LHCN-M2 (cell line): ENCODE data around the gene TAF5L. TPM values are rescaled to one million over a fixed set of nuclear protein-coding genes. Genes with fewer than 3 reads are reported as not detected.

ENCODE experiments used
- DNase-seq: peaks from one replicate; pipeline ENCODE4 v3.0.0-alpha.2; 2012; ENCODE audit warnings: low read depth
- polyA plus RNA-seq: library from polyadenylated mRNA; unstranded; fragments of >200 nt; gene quantifications from one replicate; pipeline ENCODE4 v1.2.1, GENCODE V29; 2012; ENCODE audit warnings: missing spikeins
- total RNA-seq: library from RNA; depleted of rRNA; stranded (reverse); fragments of >200 nt; gene quantifications from 2 replicates; pipeline ENCODE4 v1.2.3, GENCODE V29; 2014; rRNA removed

Gene TAF5L
- total RNA-seq: 15.0 and 18.6 TPM in 2 replicates
- 9.5 TPM for polyA plus RNA-seq

DNA sequence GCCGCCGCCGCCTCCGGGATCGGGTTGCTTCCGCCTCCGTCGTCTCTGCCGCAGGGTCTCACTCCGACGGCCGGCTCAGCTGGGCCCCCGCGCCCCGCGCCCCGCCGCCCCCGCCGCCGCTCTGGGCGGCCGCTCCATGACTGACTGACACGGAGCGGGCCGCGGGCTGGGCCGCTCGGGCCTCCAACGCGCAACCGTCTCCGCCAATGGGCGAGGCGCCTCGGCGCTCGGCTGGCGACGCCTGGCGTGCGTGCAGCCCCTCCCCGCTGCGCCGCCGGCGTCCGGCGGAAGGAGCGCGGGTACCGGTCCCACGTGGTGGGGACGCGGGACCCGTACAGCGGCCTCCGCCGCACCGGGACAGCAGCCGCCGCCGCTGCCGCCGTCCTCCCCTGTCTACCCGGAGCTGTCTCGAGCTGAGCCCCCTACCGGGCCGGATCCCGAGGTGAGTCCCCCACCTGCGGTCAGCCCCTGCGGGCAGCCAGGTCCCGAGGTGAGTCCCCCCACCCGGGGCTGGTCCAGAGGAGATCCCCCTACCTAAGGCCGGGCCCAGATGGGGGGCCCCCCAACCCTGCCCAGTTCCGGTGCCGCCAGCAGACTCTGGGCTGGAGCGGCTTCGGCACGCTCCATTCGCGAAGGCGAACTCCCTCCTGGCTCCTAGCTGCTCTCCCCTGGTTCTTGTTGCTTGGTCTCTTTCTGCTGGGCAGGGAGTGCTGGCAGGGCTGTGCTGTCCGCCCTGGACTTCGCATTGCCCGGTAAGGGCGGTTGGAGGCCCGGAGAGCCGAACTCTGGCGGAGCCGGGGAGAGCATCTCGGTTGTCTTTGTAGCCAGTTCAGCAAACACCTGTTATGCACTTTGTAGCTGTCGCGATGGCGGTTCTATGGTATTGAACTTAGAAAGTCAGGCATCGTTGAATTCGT is at the start of gene TAF5L, which contains the start of gene URB2:
Gene TAF5L (minus strand): TSS at position 208 of the 917 bp plus-strand sequence. CDS start 11,640 bp downstream, outside the sequence.
Gene URB2 (plus strand): TSS at position 333 of the 917 bp plus-strand sequence. CDS start 1,387 bp downstream, outside the sequence.
- DNase-seq: peak; percentile 83

DNA sequence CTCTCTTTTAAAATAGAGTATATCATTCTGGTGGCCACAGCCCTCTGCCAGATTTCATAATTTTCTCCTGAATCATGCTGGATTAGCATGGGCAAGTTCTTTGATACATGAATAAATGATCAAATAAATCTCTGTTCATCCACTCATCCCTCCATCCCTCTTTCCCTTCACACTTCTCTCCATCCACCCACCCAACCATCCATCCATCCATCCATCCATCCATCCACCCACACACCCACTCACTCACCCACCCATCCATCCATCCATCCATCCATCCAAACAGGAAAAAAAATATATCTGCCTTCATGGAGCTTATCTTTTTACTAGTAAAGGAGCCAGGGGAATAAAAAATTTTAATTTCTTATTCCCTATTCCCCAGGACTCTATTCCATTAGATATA is 49.5 kb upstream of the TAF5L start:
- DNase-seq: peak; percentile 2

DNA sequence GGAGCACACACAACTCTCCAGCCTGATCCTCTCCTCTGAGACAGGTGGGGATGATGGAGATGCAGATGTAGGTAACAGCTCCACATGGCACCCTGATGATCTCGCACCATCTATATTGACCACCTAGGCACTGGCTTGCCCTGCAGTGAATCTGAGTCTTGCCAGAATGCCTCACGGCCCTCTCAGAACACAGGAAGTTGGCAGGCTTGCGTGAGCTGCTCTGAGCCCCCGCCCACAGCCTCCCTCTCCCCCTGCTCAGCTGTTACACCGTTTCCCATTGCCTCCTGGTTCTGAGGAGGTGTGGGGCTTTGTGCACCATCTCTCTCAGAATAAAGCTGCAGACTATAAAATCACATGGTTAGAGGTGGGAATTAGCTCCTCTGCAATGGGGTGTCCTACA is 48.1 kb upstream of the TAF5L start:
- DNase-seq: no peak

DNA sequence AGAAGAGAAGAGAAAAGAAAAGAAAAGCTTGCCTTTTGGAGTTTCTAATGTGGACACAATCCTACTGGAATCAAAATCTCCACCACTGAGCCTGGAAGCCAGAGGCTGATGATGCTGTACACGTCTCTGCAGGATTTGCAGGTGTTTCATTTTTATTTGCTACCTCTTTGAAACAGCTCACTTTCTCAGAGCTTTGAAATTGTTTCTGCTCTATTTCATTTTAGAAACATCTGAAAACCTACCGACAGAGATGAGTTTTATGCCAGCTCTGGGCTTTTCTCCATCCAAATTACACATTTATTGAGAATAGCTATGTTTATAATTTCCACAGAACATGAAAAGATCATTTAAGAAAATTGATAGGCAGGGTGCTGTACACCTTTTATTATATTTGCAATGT is 46.3 kb upstream of the TAF5L start:
- DNase-seq: no peak

DNA sequence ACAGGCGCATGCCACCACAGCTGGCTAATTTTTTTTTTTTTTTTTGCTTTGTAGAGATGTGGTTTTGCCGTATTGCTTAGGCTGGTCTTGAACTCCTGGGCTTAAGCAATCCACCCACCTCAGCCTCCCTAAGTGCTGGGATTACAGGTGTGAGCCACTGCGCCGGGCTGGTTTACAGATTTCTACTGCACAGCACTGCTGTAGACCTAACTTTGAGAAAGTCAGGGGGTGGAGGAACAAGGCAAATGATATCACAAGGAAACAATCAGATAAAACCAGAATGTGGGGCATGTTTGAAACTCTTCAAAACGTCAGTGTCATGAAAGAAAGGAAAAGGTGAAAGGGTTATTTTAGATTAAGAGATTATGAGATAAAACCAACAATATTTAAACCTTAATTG is 45.4 kb upstream of the TAF5L start:
- DNase-seq: no peak

DNA sequence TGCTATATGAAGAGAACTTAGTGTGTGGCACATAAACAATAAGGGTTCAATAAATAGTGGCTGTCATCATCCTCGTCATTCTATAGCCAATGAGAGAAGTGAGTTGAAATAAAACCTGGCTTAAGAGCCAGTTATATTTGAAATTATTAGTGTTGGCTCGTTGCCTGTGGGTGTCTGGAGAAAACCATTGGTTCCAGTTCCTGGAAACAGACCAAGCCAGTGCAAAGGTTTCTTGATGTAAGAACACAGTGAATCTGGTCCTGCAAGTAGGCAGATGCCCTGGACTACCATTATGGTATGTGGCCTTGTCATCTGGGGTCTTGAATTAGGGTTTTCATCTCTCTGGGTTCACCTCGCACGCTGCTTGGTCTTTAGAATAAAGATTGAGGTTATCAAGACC is 43.4 kb upstream of the TAF5L start:
- no peak for DNase-seq

DNA sequence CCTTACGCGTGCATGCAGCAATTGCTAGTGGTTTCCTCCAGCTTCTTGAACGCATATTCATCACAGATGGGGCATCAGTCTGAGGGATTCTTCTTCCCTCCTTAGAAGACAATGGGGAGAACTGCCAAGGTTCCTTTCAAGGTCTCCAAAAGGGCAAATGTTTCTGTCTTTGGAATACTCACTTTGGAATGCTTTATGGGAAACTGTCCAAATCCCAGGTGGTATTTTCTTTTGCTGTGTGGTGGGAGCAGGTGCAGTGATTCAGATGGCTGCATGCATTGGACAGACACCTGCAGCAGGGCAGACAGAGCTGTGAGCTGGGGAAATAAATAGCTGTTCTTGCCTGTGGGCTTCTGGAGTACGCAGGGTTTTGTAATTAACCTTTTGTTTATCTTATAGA is 40.7 kb upstream of the TAF5L start:
- DNase-seq: no peak

DNA sequence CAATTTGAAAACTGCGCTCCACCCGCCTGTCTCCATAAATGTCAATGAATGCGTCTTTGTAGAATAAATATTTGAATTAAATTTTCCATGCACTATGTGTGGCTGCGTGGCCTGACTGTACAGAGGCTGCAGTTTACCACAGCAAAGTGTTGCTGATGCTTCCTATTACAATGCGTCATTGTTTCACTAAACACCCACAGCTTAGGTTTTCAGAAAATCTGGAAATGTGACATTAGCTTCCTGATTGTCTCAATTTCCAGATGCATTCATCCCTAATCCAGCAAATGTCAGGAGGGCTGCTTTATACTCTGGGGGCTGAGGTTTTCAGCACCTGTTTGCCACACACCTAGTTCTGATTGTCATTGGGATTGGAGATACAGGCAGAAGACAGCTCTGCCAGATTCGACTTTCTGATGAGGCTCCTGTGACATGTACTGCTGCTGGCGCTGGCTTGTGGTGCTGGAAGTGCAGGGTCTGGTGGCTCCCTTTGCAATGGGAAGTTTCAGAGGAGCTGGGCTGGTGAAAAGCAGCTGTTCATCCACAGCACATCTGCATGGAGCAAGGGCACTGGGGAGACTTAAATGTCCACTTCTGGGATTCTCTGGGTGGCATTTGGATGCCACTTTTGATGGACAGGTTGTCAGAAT is 40.1 kb upstream of the TAF5L start:
- no peak for DNase-seq

DNA sequence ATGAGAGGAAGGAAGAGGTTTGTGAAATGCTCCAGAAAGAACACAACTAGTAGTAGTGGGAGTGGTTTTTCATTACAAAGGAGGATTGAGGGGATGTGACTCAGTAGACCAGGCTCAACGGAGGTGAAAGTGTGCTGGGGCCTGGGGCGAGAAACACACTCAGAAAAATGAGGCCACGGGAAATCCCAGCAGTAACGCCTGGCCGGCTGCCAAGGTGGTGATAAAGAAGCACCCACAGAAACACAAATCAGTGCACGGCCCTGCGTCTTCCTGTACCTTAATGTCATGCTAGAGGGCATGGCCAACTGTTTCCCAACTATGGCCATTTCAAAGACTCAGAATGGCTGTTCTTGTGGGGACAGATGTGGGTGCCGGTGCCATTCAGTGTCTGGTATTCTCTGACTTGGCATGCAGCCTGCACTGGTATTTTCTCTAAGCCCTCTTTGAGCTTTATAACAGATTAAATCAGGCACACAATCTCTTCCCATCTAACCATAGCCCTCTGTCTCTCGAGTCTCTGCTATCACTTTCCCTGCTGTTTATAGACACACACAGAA is 38.3 kb upstream of the TAF5L start:
- DNase-seq: no peak

DNA sequence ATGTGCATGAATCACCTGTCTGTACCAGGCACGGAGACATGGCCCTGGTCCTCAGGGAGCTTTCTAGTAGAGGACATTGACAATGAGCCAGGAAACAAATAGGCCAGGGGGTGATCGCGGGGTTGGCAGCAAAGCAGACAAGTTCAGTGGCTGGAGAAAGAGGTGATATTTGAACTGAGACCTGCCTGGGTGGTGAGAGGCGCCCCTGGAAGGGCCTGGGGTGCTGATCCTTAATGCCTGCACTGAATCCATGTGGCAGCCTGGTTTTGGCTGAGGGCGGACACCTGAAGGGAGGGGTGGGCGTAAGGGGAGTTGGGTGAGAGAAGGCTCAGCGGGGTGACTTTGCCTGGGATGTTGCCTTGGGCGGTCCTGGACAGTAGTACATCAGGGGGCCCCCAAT is 36.0 kb upstream of the TAF5L start:
- no peak for DNase-seq

DNA sequence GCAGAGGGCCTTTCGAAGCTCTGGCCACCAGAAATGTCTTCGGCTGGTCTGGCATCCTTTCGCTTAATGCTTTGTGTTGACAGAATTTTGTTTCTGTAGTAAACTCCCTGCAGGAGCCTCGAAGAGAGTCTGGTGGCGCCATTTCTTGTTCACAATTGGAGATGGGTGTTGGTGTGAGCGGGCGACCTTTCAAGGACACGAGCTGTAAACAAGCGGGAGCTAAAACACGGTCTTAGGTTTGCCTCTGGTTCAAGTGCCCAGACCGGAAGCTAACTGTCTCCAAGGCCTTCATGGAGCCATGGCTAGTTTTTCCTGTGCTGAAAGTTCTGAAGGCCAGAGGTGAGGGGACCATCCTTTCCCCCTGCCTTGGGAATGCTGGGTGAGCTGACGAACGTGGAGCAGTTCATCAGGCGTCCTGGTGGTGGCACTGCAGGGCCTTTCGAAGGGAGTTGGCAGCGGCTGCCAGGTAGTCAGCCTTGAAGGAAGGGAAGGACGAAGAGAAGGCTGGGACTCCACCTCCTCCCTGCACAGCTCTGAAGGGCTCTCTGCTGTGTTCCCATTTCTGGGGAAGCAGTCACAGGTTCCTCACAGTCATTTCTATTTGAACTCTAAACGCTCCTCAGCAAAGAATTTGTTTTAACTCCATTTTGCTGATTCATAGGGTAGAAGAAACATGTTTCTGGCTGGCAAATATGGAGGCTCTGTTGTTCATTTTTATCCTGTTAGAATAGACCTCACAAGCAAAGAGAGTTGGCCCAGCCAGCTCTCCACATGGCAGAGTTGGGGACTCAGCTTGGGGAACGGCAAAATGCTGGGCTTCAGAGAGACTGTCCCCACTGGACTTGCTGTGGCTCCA is 35.3 kb upstream of the TAF5L start:
- peak; percentile 55 for DNase-seq

DNA sequence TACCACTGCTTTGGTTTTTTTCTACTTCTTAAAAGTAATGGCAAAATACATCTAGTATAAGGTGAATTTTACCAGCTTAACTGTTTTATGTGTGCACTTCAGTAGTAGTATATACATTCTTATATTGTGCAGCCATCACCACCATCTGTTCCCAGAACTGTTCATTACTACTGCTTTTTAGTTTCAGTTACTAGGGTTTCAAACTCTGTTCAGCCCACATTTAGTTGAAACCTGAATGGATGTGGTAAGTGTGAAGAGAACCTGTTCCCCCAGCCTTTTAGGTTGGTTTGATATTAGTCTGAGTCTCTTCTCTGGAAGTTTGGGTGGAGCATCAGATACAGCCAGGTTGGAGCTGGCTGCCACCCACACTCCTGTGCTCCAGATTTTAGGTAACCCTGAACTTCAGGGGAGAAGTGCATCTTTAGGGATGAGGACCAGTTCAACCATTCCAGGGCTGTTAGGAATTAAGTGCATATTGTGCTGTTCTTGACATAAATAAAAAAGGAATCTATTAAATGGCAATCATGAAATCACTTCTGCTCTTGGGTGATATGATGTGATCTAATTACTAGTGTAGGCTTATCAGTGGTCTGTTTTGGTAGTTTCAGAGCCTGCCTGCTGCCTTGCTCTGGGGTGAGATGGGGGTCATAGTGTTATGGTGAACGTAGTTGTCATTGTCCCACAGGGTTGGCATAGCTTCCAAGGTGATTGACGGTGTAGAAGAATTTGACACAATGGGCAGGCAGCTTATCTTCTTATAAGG is 32.3 kb upstream of the TAF5L start:
- no peak for DNase-seq

DNA sequence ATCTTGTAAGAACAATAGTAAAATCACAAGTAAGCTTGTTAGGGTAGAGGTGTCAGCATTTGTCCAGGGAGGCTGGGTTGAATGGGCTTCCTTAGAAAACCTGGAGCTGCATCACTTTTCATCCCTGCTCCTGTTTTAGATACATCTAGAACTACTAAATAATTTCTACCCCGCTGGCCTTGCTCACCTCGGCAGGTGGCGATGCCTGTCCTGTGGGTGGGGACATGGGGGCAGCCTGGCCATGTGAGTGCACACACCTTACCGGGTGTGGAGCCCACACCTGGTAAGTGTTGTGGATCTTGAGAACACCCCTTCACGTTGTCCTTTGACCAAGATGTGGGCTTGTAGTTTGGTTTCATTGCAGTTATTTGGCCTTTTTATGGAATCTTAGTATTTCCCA is 29.9 kb upstream of the TAF5L start:
- no peak for DNase-seq

DNA sequence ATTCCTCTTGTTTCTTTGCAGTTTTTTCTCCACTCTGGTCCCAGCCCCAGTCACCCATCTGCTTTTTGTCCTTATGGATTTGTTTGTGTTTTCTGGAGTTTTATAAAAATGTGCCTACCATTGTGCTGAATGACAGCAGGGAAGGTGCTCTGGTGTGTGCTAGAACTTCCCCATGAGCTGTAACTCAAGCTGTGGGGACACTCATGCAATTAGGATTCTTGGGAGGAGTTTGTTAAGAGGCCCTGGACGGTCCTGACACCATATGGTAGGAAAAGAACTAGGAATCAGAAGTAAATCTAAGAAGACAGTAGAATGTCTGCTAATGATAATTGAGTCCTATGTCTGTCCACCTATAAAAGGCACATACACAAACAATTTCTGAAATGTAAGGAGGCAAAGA is 27.5 kb upstream of the TAF5L start:
- DNase-seq: no peak

DNA sequence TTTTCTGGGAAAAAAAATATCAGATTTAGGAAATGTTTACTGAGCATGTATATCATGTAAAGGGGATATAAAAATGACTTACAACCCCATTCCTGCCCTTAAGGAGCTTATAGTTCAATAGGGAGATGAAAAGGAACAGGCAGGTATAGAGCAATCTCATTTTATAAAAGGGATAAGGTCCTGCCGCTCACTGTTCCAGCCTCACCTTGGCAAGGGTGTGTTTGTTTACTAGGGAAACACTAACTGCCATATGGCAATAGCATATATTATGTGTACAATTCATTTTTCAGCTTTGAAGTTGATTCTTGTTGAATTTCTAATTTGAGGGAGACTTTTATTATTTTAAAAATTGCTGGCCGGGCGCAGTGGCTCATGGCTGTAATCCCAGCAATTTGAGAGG is 25.6 kb upstream of the TAF5L start:
- DNase-seq: no peak

DNA sequence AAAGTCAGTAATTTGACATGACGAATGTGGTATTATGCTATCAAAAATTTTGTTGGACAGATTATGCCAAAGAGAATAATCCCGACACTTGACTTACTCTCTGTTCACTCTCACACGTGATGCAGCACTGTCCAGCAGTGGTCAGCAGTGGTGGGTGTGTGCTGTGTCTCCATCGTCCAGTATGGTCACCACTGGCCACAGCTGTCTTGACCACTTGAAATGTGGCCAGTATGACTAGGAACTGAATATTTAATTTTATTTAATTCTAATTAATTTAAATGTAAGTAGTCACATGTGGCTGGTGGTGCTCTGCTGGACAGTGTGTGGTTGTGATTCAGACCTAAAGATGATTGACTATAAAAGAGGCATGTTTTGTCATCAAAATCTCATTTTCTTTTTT is 24.1 kb upstream of the TAF5L start:
- DNase-seq: no peak

DNA sequence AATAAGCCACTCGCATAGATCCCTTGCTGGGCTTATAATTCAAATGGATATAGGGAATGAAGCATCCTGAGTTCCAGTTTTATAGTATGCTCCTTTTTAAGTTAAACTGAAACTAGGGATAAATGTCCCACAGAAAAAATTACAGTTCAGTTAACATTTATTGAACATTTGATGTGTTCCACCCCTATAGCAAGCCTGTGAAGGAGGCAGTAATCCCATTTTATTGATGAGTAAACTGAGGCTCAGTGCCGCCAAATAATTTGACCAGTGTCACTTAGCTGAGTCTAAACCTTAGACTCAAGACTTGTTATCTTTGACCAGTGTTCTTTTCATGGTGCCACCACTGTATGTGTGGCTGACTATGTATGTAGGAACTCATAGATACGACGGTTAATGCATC is 22.5 kb upstream of the TAF5L start:
- no peak for DNase-seq

DNA sequence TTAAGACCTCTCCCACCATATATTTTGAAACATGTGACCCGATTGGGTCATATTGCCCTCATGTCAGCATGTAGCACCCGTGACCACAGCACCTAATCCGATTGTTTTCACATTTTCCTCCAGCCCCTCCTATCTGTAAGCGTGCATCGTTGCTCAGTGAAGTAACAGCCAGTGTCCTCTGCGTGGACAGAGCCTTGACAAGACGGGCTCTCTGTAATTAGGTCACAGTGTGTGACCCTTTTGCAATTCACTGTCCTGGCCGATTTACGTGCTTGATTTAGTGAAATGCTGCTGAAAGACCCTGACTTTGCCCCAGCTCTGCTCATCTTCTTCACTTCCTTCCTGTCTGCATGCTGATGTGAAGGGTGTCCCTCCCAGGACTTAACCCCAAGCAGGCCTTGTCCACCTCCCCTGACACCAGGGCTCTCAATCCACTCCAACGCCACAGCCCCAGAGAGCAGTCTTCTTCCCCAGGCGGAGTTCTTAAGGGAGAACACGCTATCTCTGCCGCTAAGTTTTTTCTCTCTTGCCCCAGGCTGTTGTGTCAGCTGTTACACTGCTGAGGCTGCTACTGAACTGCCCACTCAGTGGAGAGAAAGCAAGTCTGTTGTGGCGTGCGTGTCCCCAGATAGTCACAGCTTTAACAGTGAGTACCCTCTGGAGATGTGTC is 19.5 kb upstream of the TAF5L start:
- DNase-seq: no peak

DNA sequence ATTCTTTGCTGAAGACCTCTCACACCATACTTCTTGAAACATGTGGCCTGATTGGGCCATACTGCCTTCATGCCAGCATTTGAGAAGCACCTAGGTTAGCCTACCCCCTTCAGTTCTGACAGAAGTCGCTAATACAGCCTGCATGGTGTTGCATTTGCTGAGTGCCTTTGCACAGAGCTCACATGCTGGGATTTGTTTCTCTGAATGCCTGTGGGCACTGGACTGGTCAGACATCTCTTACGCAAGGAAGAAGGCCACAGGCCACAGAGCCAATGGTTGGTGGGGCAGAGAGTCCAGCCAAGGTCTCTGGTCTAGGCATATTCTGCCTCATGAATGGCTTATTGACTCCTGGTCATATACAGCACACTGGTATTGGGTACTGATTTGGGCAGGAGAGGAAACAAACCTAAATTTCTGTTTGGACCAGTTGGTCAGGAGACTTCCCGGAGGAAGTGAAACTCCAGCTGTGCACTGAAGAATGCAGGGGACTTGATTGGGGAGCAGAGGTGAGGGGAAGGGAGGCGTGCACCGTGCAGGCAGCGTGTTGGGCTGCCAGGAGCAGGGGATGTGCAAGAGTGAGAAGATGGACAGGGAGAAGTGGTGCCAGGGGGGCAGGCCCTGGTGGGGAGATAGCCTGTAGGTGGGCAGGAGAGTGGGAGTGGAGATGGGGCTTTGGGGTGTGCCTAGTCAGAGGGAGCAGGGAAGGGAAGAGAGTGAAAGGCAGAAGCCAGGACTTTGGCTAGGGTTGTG is 18.2 kb upstream of the TAF5L start:
- DNase-seq: peak; percentile 24

DNA sequence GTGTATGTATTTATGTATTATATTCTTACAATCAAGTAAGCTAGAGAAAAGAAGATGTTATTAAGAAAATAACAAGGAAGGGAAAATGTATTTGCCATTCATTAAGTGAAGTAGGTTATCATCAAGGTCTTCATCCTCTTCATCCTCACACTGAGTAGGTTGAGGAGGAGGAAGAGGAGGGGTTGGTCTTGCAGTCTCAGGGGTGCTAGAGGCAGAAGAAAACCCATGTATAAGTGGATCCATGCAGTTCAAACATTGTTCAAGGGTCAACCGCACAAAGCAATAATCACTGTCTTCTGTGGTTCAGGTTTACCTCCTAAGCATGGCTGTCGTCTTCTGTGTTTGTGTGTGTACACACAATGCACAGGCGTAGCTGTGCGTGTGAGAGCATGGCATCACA is 17.0 kb upstream of the TAF5L start:
- no peak for DNase-seq
